Sigmoid colon (tissue), 4 donors: ENCODE results near the gene CDH24.

Source experiments
- CTCF ChIP-seq, 4 experiments: fragments of 450-650 bp in 3 of 4; fragments of 200-600 bp in 1 of 4; IDR thresholded peaks; one replicate each; pipeline ENCODE4 v1.5.1; 2016 to 2019; ENCODE audit warnings: antibody characterized with exemption in 4 of 4, mild to moderate bottlenecking in 3 of 4, moderate library complexity in 2 of 4
- EP300 ChIP-seq, 4 donors: sonication (generic); formaldehyde crosslinking; IDR thresholded peaks; one replicate each; pipeline ENCODE4 v1.6.1; 2017; ENCODE audit warnings: antibody characterized with exemption in 4 of 4
- POLR2A ChIP-seq, 2 donors: fragments of 450-650 bp; IDR thresholded peaks; one replicate each; pipeline ENCODE4 v1.6.1; 2016; ENCODE audit warnings: antibody characterized with exemption in 2 of 2, mild to moderate bottlenecking in 2 of 2, moderate library complexity in 2 of 2

GRCh38 chr14:23023022-23023794 is 34.1 kb downstream of the CDH24 start:
- no peak for TF ChIP-seq POLR2A (IDR thresholded peaks at IDR 0.05)
- no peak for TF ChIP-seq CTCF (IDR thresholded peaks at IDR 0.05)
- no peak for TF ChIP-seq EP300 (IDR thresholded peaks at IDR 0.05)
